HG02678 (cell line): Measurements from ENCODE around the gene PSMB10.
"Not testable (repeated sequence)": the region's sequence is repeated elsewhere in the genome, so short reads cannot be mapped to it uniquely, and the experiment has no call there.

Experiments used
- ATAC-seq: cut with Tn5 transposase; IDR thresholded peaks from one replicate; pipeline ENCODE4 v1.9.1; 2021; ENCODE audit warnings: mild to moderate bottlenecking, moderate library complexity; ENCODE audit not compliant: unreplicated experiment

The PSMB10 gene

GRCh38 chr16:67928147-67928546, 8.5 kb downstream of the PSMB10 start:
- ATAC-seq = no peak

DNA sequence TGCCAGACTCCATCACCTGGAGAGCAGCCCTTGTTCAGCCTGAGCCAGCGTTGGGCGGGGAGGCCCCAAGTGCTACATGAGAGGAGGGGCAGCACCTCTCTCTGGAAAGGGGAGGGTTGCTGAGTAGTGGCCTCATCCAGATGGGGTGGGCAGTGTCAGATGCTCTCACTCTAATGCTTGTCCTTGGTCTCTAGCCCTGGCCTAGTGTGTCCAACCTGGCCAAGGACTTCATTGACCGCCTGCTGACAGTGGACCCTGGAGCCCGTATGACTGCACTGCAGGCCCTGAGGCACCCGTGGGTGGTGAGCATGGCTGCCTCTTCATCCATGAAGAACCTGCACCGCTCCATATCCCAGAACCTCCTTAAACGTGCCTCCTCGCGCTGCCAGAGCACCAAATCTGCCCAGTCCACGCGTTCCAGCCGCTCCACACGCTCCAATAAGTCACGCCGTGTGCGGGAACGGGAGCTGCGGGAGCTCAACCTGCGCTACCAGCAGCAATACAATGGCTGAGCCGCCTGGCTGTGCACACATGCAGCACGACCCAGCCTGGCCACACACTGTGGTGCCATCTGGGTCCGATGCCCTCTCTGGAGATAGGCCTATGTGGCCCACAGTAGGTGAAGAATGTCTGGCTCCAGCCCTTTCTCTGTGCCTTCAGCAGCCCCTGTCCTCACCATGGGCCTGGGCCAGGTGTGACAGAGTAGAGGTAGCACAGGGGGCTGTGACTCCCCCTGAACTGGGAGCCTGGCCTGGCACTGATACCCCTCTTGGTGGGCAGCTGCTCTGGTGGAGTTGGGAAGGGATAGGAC, 9.3 kb downstream of the PSMB10 start:
- ATAC-seq = no peak

- no peak for ATAC-seq
Observed at GRCh38 chr16:67926181-67926750, 10.4 kb downstream of the PSMB10 start.

- ATAC-seq = no peak
Observed at GRCh38 chr16:67924140-67924906, 12.3 kb downstream of the PSMB10 start.

DNA sequence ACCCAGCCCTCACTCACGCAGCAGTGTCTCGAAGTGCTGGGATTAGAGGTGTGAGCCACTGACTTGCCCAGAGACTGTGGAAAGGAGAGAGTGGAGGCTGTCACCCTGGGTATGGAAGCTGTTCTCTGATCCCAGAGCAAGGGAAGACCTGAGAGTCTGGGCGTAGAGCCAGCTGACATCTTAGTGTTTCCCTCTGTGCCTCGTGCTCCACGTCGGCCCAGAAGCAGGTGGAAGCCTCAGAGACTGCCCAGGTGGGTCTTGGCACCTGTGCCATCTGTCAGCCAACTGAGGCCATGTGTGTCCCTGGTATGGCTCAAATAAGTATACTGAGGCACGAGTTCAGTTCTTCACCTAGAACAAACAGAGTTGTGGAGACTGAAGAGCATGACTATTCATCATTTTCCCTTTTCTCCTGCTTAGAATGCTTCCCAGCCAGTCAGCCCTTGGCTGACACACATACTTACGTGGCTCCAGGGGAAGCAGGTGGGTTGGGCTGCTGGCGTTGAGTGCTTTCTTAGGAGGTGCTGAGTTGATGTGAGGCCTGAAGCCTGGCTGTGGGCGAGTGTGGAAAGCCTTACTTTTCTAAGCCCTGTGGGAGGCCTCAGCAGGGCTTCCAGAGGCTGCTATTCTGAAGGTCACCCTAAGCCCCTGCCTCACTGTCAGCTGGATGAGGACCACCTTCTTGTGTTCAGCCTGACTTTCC, 13.1 kb downstream of the PSMB10 start:
- no peak for ATAC-seq

GRCh38 chr16:67922740-67923139, 13.9 kb downstream of the PSMB10 start:
- ATAC-seq = no peak

- no peak for ATAC-seq
Observed at GRCh38 chr16:67922221-67922620, 14.4 kb downstream of the PSMB10 start.

DNA sequence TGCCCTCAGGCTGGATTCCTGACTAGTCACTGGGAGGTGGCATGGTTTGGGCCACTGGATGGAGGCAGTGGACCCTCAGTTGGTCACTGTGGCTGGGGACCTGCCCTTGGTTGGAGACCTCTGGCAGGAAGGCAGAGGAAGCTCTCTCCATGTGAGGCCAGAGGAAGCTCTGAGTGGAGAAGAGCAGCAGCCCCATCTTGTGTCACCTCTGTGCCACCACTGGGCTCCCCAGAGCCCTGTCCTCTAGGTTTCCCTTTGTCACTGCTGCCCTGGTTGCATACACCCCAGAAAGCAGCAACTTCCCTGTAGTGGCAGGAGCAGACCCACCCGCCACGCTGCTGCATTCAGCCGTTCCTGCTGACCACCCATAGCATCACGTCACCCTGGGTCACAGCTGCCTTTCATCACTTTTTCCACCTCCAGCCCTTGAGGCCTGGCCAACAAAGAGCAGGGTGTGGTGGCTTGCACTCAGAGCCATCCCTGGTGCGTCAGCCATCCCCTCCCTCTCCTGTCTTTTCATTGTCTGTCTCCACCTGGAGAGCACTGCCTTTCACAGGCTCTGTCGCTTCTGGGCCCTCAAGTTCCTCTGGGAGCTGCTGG, 16.9 kb downstream of the PSMB10 start:
- ATAC-seq = no peak

GRCh38 chr16:67917852-67918236, 18.8 kb downstream of the PSMB10 start:
- no peak for ATAC-seq

DNA sequence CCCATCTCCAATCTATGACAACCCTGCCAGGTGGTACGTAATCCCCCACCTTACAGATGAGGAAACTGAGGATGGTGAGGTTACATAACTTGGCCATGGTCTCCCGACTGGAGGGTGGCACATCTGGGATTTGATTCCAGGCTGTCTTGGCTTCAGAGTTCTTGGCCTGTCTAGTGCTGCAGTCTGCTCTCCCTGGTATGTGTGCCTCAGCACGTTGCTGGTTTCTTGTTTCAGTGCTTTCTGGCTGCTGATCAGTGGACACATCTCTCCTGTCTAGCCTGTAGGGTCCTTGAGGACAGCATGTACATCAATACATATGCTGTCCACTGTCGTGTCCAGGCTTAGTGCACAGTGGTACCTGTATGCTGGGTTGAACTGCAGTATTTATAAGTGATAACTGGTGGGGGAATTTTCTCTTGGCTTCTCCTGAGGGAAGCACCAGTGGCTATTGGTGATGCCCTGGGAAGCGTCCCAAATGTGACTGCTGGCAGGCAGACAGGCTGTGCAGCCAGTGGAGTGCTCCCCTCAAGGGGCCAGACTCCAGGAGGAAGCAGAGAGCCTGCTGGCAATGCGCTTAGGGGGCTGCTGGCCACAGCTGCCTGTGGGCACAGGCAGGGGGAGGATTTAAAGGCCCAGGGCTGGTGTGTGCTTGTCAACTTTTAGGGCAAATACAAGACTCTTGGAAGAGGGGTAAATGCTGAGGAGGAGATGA, 19.4 kb downstream of the PSMB10 start:
- no peak for ATAC-seq

DNA sequence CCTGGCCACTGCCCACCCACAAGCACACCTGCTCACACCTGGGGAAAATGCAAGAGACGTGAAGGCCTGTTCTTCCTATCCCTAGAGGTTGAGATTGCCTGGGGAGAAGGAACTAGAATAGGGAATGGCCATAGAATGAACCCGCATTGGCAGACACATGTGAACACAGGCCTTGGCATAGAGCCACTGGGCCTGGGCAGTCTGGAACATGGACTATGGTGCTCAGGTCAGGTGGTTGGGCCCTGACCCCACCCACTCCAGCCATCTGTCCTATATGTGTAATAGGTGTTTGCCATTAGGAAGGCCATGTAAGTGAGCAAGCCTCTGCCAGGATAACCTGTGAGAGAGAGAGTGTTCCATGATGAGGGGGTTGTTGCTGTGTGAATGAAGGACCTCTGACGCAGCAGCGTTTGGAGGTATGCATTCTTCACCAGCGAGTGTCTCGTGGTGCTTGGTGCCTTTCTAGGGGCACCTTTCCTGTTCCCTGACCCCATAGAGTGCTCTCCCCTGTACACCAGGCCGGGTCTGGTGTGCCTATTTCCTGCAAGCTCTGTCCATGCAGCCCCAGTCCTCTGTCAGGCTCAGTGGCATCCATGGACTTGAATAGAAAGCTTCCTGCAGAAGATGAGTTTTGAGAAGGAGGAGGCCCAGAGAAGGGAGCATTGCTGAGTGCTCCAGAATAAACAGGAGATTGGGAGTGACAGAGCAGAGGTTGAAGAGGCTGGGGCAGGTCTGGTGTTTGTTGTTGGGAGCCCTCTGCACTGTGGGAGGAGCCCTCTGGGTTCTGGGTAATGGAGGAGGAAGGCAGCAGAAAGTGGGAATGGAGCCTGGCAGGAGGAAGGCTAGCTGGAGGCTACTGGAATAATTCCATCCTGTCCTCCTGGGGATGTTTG, 20.6 kb downstream of the PSMB10 start:
- ATAC-seq = no peak

- not testable (repeated sequence) for ATAC-seq
Observed at GRCh38 chr16:67915496-67915769, 21.2 kb downstream of the PSMB10 start.

DNA sequence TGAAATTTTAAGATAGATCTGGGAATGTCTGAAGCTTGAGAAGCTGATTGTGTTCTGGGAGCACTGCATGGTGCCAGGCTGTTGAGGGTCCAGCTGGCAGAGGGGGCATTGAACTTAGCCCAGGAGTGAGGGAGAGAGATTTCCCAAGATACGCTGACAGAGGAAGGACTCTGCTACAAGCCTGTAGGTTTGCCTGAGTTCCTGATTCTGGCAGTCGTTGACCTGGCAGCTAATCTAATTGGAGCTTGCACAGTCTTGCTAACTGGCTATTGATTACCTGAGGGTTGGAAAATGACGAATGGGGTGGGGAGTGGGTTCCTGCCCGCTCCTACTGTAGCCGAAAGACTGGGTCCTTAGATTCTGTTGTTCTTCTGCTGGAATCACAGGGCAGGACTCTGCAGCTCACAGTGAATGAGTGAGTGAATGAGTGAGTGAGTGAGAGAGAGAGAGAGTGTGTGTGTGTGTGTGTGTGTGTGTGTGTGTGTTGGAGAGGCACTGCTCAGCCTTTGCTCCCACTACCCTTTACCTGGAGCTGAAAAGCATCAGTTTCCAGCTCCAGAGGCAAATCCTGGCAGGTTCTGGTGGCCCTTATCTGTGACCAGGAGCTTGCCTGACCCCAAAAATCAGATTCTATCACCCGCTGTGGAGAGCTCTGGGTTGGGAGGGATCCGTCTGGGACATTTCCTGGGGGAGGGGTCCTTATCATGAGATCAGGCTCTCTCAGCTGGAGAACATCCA, 21.7 kb downstream of the PSMB10 start:
- ATAC-seq = no peak

GRCh38 chr16:67910158-67910557, 26.5 kb downstream of the PSMB10 start:
- no peak for ATAC-seq

- ATAC-seq = no peak
Observed at GRCh38 chr16:67909056-67909742, 27.5 kb downstream of the PSMB10 start.

DNA sequence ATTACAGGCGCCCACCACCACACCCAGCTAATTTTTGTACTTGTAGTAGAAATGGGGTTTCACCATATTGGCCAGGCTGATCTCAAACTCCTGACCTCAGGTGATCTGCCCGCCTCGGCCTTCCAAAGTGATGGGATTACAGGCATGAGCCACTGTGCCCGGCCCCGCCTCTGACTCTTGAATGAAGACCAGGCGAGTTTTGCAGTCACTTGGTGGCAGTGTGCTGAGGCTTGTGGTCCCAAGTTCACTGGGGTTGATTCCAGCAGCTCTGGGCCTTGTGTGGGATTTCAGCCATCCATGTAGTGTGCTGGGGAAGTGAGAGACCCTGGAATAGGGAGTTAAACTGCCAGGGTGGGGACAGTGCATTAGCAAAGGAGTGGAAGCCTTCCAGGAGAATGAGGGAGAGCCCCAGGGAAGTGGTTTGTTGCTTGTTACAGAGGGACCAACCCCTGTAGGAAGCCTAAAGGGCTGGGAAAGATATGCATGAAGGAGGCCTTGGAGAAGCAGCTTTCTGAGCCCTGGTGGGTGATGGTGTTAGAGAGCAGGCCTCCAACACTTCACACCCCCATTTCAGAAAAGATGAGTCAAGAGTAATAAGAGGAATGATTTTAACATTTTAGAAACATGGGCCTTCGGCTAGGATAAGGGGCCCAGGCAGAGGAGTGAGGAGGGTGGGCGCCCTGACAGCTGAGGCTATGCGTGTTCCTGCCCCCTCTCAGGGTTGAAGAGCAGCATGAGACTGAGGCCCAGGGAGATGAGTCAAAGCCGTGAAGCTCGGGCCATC, 29.1 kb downstream of the PSMB10 start:
- no peak for ATAC-seq

- ATAC-seq = no peak
Observed at GRCh38 chr16:67902831-67903230, 33.8 kb downstream of the PSMB10 start.
